ENCODE measurements around the gene RNF166.

The RNF166 gene

GRCh38 chr16:88705076-88705684 lies 1.0 kb downstream of the RNF166 start:
- in situ Hi-C loops (cut with HindIII; ENCODE audit: low pct_unique_long_range_greater_than_20kb, low sequenced_read_pairs), result no loop called here
- TF ChIP-seq JUND (IDR thresholded peaks at IDR 0.05; ENCODE audit: low read depth), result no peak
- peak in 1 of 2 experiments; percentile 51 for DNase-seq (ENCODE audit: low read depth in 1 of 2, low spot score in 1 of 2)

DNA sequence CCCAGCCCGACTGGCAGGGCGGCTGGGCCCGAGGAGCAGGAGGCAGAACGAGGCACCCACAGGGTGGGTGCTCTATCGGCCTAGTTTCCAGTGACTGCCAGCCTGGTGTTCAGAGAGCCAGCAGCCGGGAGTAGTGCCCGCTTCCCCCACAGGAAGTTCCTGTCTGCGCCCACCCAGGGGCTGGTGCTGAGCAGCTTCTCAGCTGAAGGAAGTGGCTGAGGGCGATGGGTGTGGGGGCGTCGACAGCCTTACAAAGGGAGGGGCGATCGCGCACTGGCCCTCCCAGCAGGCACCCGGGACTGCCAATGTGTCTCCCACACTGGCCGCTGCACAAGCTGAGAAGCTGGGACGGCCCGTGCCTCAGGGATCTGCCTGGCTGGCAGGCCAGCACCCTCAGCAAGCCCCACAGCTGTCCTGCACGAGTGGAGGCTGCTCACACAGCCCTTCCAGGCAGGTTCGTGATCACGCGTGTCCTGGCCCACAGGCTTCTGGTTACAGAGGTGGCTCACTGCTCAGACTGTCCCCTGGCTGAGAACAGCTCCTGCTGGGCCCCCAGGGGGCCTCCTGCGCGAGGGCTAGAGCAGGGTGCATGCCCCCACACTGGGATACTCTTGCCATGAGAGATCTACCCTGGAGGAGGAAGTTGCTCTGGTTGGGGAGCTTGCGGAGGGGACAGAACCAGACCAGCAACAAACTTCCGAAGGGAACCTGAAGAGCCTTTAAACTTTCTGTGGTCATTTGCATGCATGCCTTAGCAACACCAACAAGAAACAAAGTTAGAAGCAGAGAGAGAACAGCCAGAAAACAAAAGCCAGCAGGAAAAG lies 2.5 kb downstream of the RNF166 start:
- in situ Hi-C loops (cut with HindIII; ENCODE audit: low pct_unique_long_range_greater_than_20kb, low sequenced_read_pairs), result no loop called here
- no peak for TF ChIP-seq JUND (IDR thresholded peaks at IDR 0.05; ENCODE audit: low read depth)
- DNase-seq (ENCODE audit: low read depth in 1 of 2, low spot score in 1 of 2), result no peak

DNA sequence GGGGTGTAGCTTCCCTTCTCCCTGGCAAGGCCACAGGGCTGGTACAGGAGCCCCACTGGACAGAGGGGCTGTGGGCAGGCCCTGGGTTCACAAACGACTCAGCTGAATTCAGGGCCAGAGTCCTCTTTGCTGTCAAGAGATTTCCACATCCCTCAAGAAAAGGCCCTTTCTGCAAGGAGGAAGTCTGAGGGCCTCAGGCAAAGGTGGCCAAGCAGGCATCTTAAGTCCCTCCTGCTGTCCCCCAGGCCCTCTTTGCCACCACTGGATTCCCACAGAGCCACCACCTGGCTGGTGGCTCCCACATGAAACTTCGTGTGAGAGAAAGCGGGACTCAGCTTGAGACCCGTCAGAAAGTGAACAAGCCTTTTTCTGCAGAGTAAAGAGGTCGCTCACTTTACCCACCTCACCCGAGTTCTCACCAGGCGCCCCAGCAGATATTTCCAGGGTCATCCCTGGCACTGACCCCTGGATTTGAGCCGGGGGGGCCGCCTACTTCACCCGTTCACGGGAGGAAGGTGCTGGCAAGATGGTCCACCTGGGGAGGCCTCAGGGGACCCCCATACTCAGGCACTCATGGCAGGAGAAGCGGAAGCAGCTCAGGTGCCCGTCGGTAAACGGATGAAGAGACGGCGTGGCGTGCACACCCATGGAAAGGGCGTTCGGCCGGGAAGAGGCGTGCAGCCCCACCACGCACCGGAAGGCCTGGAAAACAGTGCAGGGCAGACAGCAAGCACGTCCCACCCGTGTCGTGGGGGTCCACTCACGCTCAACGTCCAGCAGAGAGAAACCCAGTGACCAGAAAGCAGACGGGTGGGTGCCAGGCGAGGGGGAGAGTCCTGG lies 3.6 kb downstream of the RNF166 start:
- no peak for TF ChIP-seq JUND (IDR thresholded peaks at IDR 0.05; ENCODE audit: low read depth)
- in situ Hi-C loops (cut with HindIII; ENCODE audit: low pct_unique_long_range_greater_than_20kb, low sequenced_read_pairs), result no loop called here
- no peak for DNase-seq (ENCODE audit: low read depth in 1 of 2, low spot score in 1 of 2)

- no peak for DNase-seq (ENCODE audit: low read depth in 1 of 2, low spot score in 1 of 2)
- in situ Hi-C loops (cut with HindIII; ENCODE audit: low pct_unique_long_range_greater_than_20kb, low sequenced_read_pairs), result no loop called here
- no peak for TF ChIP-seq JUND (IDR thresholded peaks at IDR 0.05; ENCODE audit: low read depth)
Measured at GRCh38 chr16:88701581-88702370, 4.4 kb downstream of the RNF166 start.

DNA sequence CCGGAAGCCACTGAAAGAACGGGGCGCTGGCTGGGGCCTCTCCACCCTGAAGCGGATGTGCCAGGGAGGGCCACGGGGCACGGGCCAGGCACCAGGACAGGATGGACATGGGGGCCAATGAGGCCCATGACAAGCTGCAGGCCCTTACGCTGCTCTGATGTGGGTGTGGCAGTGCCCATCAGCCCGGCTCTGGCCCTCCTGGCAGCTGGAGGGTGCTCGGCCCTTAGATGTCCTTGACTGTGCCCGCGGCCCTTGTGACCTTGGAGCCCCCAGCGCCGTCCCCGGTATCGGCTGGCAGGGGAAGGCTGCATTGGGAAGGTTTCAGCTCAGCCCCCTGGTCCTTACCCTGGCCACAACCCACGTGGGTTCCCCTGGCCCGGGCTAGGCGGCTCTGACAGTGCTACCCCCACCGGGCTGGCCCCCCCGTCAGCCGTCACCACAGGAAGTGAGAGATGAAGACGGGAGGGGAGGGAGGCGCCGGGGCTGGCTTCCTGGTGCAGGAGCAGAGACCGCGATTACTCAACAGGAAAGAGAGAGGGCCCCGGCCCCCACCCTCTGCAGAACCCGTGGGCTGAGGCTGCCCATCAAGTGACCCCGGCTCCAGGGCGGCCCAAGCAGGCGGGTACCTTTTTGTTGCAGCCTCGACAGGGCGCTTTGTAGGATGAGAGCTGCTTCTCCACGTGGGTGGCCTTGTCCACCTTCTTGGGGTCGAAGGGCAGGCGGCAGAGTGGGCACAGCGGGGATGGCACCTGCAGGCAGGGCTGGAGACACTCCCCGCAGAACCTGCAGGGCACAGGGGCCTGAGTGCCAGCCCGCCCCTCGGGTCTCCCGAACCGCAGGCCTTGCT lies 5.3 kb downstream of the RNF166 start:
- no peak for DNase-seq (ENCODE audit: low read depth in 1 of 2, low spot score in 1 of 2)
- in situ Hi-C loops (cut with HindIII; ENCODE audit: low pct_unique_long_range_greater_than_20kb, low sequenced_read_pairs), result no loop called here
- no peak for TF ChIP-seq JUND (IDR thresholded peaks at IDR 0.05; ENCODE audit: low read depth)

DNA sequence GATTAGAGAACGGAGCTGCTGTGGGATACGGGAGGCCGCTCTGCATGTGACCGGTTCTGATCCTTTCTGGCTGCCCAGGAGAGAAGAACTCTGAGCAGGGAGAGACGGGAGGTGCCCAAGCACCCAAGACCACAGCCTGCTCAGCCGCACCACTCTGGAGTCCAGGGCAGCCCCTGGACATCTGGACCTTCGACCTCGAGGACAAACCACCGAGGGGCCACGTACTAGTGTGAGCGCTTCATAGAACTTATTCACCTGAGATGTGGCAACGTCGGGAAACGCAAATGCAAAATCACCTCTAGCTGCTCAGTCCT lies 5.9 kb downstream of the RNF166 start:
- TF ChIP-seq JUND (IDR thresholded peaks at IDR 0.05; ENCODE audit: low read depth), result no peak
- DNase-seq (ENCODE audit: low read depth in 1 of 2, low spot score in 1 of 2), result no peak
- in situ Hi-C loops (cut with HindIII; ENCODE audit: low pct_unique_long_range_greater_than_20kb, low sequenced_read_pairs), result no loop called here

- in situ Hi-C loops (cut with HindIII; ENCODE audit: low pct_unique_long_range_greater_than_20kb, low sequenced_read_pairs), result no loop called here
- TF ChIP-seq JUND (IDR thresholded peaks at IDR 0.05; ENCODE audit: low read depth), result no peak
Measured at GRCh38 chr16:88699180-88699579, 7.0 kb downstream of the RNF166 start.

DNA sequence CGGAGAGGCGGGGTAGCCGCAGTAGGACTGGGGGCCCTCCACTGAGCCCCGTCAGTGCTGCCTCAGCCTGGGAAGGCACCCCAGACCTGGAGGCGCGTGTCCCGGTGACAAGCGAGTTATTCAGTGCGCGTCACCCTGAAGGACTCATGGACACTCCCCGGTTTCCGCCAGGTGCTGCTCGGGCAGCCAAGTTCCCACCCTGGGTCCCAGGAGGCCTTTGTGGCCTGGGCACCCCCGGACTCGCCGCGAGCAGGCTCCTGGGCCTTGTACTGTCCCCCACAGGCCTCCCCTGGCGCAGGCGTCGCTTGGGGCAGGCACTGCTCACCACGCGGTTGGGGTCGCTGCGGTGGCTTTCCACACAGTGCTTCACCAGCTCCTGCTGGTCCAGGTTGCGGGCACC lies 7.6 kb downstream of the RNF166 start:
- no peak for DNase-seq (ENCODE audit: low read depth in 1 of 2, low spot score in 1 of 2)
- in situ Hi-C loops (cut with HindIII; ENCODE audit: low pct_unique_long_range_greater_than_20kb, low sequenced_read_pairs), result no loop called here
- TF ChIP-seq JUND (IDR thresholded peaks at IDR 0.05; ENCODE audit: low read depth), result no peak

More at GRCh38 chr16:88699180-88699579, 7.0 kb downstream of the RNF166 start:
- no peak for DNase-seq (ENCODE audit: low read depth in 1 of 2, low spot score in 1 of 2)

DNA sequence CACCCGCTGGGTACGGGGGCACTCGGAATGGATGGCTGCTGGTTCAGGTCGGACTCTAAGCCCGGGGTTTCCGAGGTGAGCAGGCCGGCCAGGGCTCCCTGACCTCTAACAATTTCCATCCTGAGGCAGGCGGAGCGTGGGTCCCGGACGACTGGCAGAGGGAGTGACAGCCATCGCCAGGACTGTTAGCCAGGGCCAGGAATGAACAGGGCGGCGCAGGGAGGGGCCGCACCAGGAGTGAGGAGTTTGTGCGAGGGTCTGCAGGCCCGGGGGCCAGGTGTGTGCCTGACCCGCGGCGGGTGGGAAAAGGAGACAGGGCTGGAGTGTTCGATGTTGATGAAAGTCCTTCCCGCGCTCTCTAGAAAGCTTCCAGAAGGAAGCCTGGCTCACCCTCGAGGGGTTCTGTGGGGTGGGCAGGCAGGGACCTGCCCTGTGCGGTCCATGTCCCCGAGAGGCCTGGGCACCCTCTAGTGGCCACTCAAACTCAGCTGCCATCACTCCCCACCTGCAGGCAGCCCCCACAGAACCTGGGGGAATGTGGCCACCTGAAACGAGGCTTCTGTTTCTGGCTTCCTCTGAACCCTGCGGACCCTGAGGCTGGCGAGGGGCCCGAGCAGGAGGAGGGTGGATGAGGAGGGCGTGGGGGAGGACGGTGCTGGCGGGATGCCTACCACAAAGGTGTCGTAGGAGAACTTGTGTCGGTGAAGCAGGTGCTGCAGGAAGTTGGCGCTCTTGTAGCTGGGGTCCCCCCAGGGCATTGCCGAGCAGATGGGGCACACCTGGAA lies 8.2 kb downstream of the RNF166 start:
- DNase-seq (ENCODE audit: low read depth in 1 of 2, low spot score in 1 of 2), result peak in 1 of 2 experiments; percentile 24
- TF ChIP-seq JUND (IDR thresholded peaks at IDR 0.05; ENCODE audit: low read depth), result no peak
- in situ Hi-C loops (cut with HindIII; ENCODE audit: low pct_unique_long_range_greater_than_20kb, low sequenced_read_pairs), result no loop called here

GRCh38 chr16:88697116-88697830 lies 8.9 kb downstream of the RNF166 start:
- TF ChIP-seq JUND (IDR thresholded peaks at IDR 0.05; ENCODE audit: low read depth), result no peak
- DNase-seq (ENCODE audit: low read depth in 1 of 2, low spot score in 1 of 2), result no peak
- in situ Hi-C loops (cut with HindIII; ENCODE audit: low pct_unique_long_range_greater_than_20kb, low sequenced_read_pairs), result no loop called here

Data from T47D (cell line).